ENCODE results near the gene ZNF775.

The ZNF775 gene

DNA sequence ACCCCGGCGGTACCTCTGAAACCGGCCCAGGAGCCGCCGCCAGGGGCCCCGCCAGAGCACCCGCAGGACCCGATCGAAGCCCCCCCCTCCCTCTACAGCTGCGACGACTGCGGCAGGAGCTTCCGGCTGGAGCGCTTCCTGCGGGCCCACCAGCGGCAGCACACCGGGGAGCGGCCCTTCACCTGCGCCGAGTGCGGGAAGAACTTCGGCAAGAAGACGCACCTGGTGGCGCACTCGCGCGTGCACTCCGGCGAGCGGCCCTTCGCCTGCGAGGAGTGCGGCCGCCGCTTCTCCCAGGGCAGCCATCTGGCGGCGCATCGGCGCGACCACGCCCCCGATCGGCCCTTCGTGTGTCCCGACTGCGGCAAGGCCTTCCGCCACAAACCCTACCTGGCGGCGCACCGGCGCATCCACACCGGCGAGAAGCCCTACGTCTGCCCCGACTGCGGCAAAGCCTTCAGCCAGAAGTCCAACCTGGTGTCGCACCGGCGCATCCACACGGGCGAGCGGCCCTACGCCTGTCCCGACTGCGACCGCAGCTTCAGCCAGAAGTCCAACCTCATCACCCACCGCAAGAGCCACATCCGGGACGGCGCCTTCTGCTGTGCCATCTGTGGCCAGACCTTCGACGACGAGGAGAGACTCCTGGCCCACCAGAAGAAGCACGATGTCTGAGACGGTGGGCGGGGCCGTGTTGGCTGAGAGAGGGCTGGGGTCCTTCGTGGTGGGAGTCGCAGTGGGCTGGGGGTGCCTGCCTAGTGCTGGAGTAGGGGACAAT, 6.7 kb upstream of the ZNF775 start:
- Histone ChIP-seq H3K9ac (ENCODE audit: low read depth, low read length) (peak overlapping the region; percentile 95), H3K79me2 (ENCODE audit: insufficient read depth, low read length) (peaks cover 95% of the 10 kb centered on the region), H2AFZ (ENCODE audit: low read depth, low read length) (no peak overlapping the region), H3K27me3 (ENCODE audit: insufficient read depth, low read length, poor library complexity) (no peaks in the 10 kb centered on the region), H3K4me1 (ENCODE audit: insufficient read depth, low read length) (peaks cover 65% of the 10 kb centered on the region), H3K4me2 (ENCODE audit: insufficient read depth, low read length) (peak overlapping the region; percentile 83), H3K27ac (ENCODE audit: low read length) (peak overlapping the region; percentile 97), H3K36me3 (ENCODE audit: insufficient read depth, low read length) (peaks cover 67% of the 10 kb centered on the region), H3K9me3 (ENCODE audit: insufficient read depth, low read length, severe bottlenecking) (no peaks in the 10 kb centered on the region), H3K4me3 (ENCODE audit: low read depth in 1 of 2, low read length in 2 of 2) (peak overlapping the region; percentile 61 to 66), H4K20me1 (ENCODE audit: insufficient read depth, low read length) (peaks cover 35% of the 10 kb centered on the region)
- DNase-seq (peak; percentile 82), ATAC-seq (ENCODE audit: insufficient read depth, low read depth) (peak; percentile 27)
- TF ChIP-seq EZH2 (IDR thresholded peaks at IDR 0.05; ENCODE audit: borderline replicate concordance, low read depth, low read length, severe bottlenecking) = no peak
- TF ChIP-seq, protein P1, sequence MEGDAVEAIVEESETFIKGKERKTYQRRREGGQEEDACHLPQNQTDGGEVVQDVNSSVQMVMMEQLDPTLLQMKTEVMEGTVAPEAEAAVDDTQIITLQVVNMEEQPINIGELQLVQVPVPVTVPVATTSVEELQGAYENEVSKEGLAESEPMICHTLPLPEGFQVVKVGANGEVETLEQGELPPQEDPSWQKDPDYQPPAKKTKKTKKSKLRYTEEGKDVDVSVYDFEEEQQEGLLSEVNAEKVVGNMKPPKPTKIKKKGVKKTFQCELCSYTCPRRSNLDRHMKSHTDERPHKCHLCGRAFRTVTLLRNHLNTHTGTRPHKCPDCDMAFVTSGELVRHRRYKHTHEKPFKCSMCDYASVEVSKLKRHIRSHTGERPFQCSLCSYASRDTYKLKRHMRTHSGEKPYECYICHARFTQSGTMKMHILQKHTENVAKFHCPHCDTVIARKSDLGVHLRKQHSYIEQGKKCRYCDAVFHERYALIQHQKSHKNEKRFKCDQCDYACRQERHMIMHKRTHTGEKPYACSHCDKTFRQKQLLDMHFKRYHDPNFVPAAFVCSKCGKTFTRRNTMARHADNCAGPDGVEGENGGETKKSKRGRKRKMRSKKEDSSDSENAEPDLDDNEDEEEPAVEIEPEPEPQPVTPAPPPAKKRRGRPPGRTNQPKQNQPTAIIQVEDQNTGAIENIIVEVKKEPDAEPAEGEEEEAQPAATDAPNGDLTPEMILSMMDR (IDR thresholded peaks at IDR 0.05; ENCODE audit: borderline replicate concordance, extremely low read depth, low read length, poor library complexity, severe bottlenecking) = peak; percentile 8

DNA sequence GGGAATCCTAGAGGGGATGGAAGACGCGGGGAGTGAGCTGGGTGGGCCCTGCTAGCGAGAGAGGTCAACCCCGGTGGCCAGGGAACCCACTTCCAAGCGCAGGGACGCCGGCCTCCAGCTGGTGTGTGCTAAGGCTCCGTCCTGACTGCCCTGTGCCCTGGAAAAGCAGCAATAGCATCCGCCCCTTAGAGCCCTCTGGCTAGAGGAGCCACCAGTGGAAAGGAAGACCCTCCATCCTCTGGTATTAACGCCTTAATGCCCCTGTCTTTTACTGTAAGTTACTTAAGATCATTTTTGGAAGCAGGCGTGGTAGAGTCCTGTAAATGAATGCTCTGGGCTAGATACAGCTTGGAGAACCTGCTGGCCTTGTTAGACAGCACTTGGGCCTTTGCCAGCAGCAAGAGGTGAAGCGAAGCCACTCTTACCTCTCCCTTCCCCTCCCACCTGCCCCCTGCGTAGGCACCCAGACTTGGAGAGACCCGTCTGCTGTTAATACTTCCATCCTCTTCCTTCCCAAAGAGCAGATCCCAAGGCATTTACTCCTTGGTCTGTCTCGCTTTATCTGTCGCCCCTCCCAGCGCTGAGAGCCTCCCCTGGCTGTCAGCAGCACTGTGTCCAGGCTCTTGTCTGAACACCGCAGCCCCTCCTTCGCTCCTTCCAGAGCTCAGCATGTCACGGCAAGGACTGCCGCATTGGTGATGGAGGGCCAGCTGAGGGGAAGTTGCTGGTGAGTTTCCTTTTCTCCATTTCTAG, 5.9 kb upstream of the ZNF775 start:
- H3K4me2 ChIP-seq (ENCODE audit: insufficient read depth, low read length) = peak overlapping the region; percentile 83
- H2AFZ ChIP-seq (ENCODE audit: low read depth, low read length) = no peak overlapping the region
- DNase-seq = peak; percentile 66
- H3K27ac ChIP-seq (ENCODE audit: low read length) = peak overlapping the region; percentile 97
- peak overlapping the region; percentile 61 to 66 for H3K4me3 ChIP-seq (ENCODE audit: low read depth in 1 of 2, low read length in 2 of 2)
- H3K79me2 ChIP-seq (ENCODE audit: insufficient read depth, low read length) = peaks cover 94% of the 10 kb centered on the region
- peaks cover 35% of the 10 kb centered on the region for H4K20me1 ChIP-seq (ENCODE audit: insufficient read depth, low read length)
- no peak for TF ChIP-seq EZH2 (IDR thresholded peaks at IDR 0.05; ENCODE audit: borderline replicate concordance, low read depth, low read length, severe bottlenecking)
- TF ChIP-seq, protein P1 (IDR thresholded peaks at IDR 0.05; ENCODE audit: borderline replicate concordance, extremely low read depth, low read length, poor library complexity, severe bottlenecking) = peak; percentile 11
- H3K9me3 ChIP-seq (ENCODE audit: insufficient read depth, low read length, severe bottlenecking) = no peaks in the 10 kb centered on the region
- peaks cover 67% of the 10 kb centered on the region for H3K36me3 ChIP-seq (ENCODE audit: insufficient read depth, low read length)
- no peaks in the 10 kb centered on the region for H3K27me3 ChIP-seq (ENCODE audit: insufficient read depth, low read length, poor library complexity)
- ATAC-seq (ENCODE audit: insufficient read depth, low read depth) = no peak
- H3K4me1 ChIP-seq (ENCODE audit: insufficient read depth, low read length) = peaks cover 65% of the 10 kb centered on the region
- H3K9ac ChIP-seq (ENCODE audit: low read depth, low read length) = peak overlapping the region; percentile 95

DNA sequence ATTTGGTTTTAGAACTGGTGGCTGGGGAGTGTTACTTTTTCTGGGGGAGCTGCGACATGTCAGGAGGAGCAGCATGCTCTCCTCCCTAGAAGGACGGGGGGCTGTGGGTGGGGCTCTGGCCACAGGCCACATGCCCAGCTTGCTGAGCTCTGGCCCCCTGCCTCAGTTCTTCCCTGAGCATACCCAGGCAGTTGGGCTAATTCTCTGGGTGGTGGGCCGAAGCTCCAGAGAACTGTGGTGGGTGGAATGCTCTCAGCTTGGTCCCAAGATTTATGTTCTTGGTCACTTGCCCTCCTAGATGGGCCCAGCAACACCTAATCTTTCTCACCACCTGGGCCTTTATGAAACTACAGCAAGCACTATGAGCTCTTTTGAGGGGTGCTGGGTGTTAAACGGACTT, 5.1 kb upstream of the ZNF775 start:
- Histone ChIP-seq H2AFZ (ENCODE audit: low read depth, low read length) (no peak overlapping the region), H3K79me2 (ENCODE audit: insufficient read depth, low read length) (peaks cover 93% of the 10 kb centered on the region), H3K4me1 (ENCODE audit: insufficient read depth, low read length) (peaks cover 68% of the 10 kb centered on the region), H3K9ac (ENCODE audit: low read depth, low read length) (peak overlapping the region; percentile 95), H3K4me3 (ENCODE audit: low read depth in 1 of 2, low read length in 2 of 2) (peak overlapping the region; percentile 61 to 66; a peak in 3 of 4 replicates), H3K9me3 (ENCODE audit: insufficient read depth, low read length, severe bottlenecking) (no peaks in the 10 kb centered on the region), H3K4me2 (ENCODE audit: insufficient read depth, low read length) (peak overlapping the region; percentile 83), H3K27me3 (ENCODE audit: insufficient read depth, low read length, poor library complexity) (no peaks in the 10 kb centered on the region), H4K20me1 (ENCODE audit: insufficient read depth, low read length) (peaks cover 35% of the 10 kb centered on the region), H3K27ac (ENCODE audit: low read length) (peak overlapping the region; percentile 97), H3K36me3 (ENCODE audit: insufficient read depth, low read length) (peaks cover 64% of the 10 kb centered on the region)
- ATAC-seq (ENCODE audit: insufficient read depth, low read depth) = no peak
- TF ChIP-seq EZH2 (IDR thresholded peaks at IDR 0.05; ENCODE audit: borderline replicate concordance, low read depth, low read length, severe bottlenecking) = no peak
- TF ChIP-seq, protein P1 (IDR thresholded peaks at IDR 0.05; ENCODE audit: borderline replicate concordance, extremely low read depth, low read length, poor library complexity, severe bottlenecking) = no peak
- DNase-seq = peak; percentile 23

Data from DND-41 (cell line).